HCT116 (cell line): ENCODE measurements around the gene PTGER1. TPM values are rescaled to one million over a fixed set of nuclear protein-coding genes. Genes with fewer than 3 reads are reported as not detected.

Experiments used
- ATAC-seq: fragments of 200-7000 bp; cut with Tn5 transposase; 2 replicates; pipeline ENCODE4 v1.9.1; 2020; ENCODE audit warnings: mild to moderate bottlenecking, moderate library complexity
- BruUV-seq: library from RNA; stranded (reverse); fragments of 400-500 nt; replicated peaks from 2 replicates; lab custom pipeline; 2021; lab: Mats Ljungman, UMichigan
- CTCF ChIA-PET: fragments of 300-600 bp; sonication (Branson Sonifier 250); formaldehyde crosslinking; loops from one replicate; lab custom pipeline; 2021; ENCODE audit warnings: antibody characterized with exemption; lab: Charles Lee
- POLR2A ChIA-PET: fragments of 300-600, 350-600 bp; sonication (Branson Sonifier 250); formaldehyde crosslinking; loops from one replicate; lab custom pipeline; 2021; ENCODE audit warnings: antibody characterized with exemption; lab: Charles Lee
- RAD21 ChIA-PET, 2 experiments: fragments of 300-600 bp; sonication (Branson Sonifier 250); formaldehyde crosslinking; loops; one replicate each; lab custom pipeline; 2023; ENCODE audit warnings: low total read pairs in 2 of 2; ENCODE audit not compliant: uncharacterized antibody in 2 of 2, unreplicated experiment in 2 of 2, low non-redundant PET in 1 of 2; lab: Charles Lee
- DNase-seq: peaks from one replicate; pipeline ENCODE4 v3.0.0-alpha.2; 2010; ENCODE audit warnings: low read depth, low spot score
- H2AFZ ChIP-seq: fragments of 200-600 bp; shearing (Covaris generic), sonication (generic); 2 replicates; pipeline ENCODE4 v1.6.1; 2017; ENCODE audit warnings: low read depth, mixed run types, mixed read lengths, antibody characterized with exemption, low read length; ENCODE audit not compliant: poor library complexity, severe bottlenecking
- H3K27ac ChIP-seq: 2 replicates; pipeline ENCODE4 v1.5.1; 2012; ENCODE audit warnings: low read depth, low read length
- H3K27me3 ChIP-seq: fragments of 200-600 bp; sonication (generic); 2 replicates; pipeline ENCODE4 v1.6.1; 2016; ENCODE audit warnings: mixed run types, low read length, mixed read lengths; ENCODE audit not compliant: insufficient read depth
- H3K36me3 ChIP-seq, 2 experiments: fragments of 200-500 bp in 1 of 2; fragments of 200-600 bp in 1 of 2; sonication (Bioruptor generic) in 1 of 2; sonication (generic) in 1 of 2; 2 replicates each; pipeline versions ENCODE4 v1.5.1 to v1.6.1; 2014 to 2016; ENCODE audit warnings: low read length in 2 of 2, inconsistent platforms in 1 of 2, mixed read lengths in 1 of 2, mixed run types in 1 of 2; ENCODE audit not compliant: insufficient read depth in 2 of 2, control insufficient read depth in 1 of 2
- H3K4me1 ChIP-seq, 2 experiments: fragments of 200-600 bp in 1 of 2; sonication (generic) in 1 of 2; 2 replicates each; pipeline versions ENCODE4 v1.5.1 to v1.6.1; 2012 to 2017; ENCODE audit warnings: low read length in 2 of 2, inconsistent platforms in 1 of 2, mild to moderate bottlenecking in 1 of 2, mixed read lengths in 1 of 2, mixed run types in 1 of 2, moderate library complexity in 1 of 2; ENCODE audit not compliant: insufficient read depth in 2 of 2, control insufficient read depth in 1 of 2
- H3K4me2 ChIP-seq: fragments of 200-600 bp; sonication (generic); 2 replicates; pipeline ENCODE4 v1.6.1; 2017; ENCODE audit warnings: mixed run types, low read length, mixed read lengths
- H3K4me3 ChIP-seq, 2 experiments: fragments of 200-600 bp in 1 of 2; sonication (generic) in 1 of 2; replicated peaks in 1 of 2; 2 replicates each; pipeline ENCODE4 v1.5.1; 2011 to 2016; ENCODE audit warnings: low read length in 2 of 2, control low read depth in 1 of 2, low read depth in 1 of 2, mild to moderate bottlenecking in 1 of 2, mixed read lengths in 1 of 2, mixed run types in 1 of 2
- H3K79me2 ChIP-seq: fragments of 200-600 bp; sonication (generic); 2 replicates; pipeline ENCODE4 v1.6.1; 2017; ENCODE audit warnings: mild to moderate bottlenecking, mixed run types, low read length, moderate library complexity, mixed read lengths; ENCODE audit not compliant: insufficient read depth
- H3K9ac ChIP-seq: fragments of 200-600 bp; sonication (generic); 2 replicates; pipeline ENCODE4 v1.6.1; 2016; ENCODE audit warnings: low read length, mixed read lengths
- H3K9me2 ChIP-seq: fragments of 200-600 bp; sonication (generic), shearing (Covaris generic); 2 replicates; pipeline ENCODE4 v1.6.1; 2017; ENCODE audit warnings: mixed run types, mild to moderate bottlenecking, moderate library complexity; ENCODE audit not compliant: insufficient read depth
- H3K9me3 ChIP-seq, 2 experiments: fragments of 200-500 bp in 1 of 2; fragments of 200-600 bp in 1 of 2; sonication (Bioruptor generic) in 1 of 2; sonication (generic) in 1 of 2; 2 replicates each; pipeline ENCODE4 v1.6.1; 2014 to 2017; ENCODE audit warnings: low read length in 2 of 2, mixed read lengths in 2 of 2, inconsistent platforms in 1 of 2, low read depth in 1 of 2, mild to moderate bottlenecking in 1 of 2, mixed run types in 1 of 2, moderate library complexity in 1 of 2; ENCODE audit not compliant: control insufficient read depth in 1 of 2, insufficient read depth in 1 of 2
- H4K20me1 ChIP-seq: fragments of 200-600 bp; sonication (generic), shearing (Covaris generic); 2 replicates; pipeline ENCODE4 v1.6.1; 2017; ENCODE audit warnings: mixed run types, mild to moderate bottlenecking, moderate library complexity; ENCODE audit not compliant: insufficient read depth
- CBX3 ChIP-seq: IDR thresholded peaks from 2 replicates; pipeline ENCODE4 v1.6.1; 2012; ENCODE audit warnings: low read depth
- CTCF ChIP-seq, 3 experiments: fragments of 200-600 bp in 1 of 3; sonication (generic) in 1 of 3; IDR thresholded peaks in 2 of 3; conservative IDR thresholded peaks in 1 of 3; 2 replicates each; pipeline ENCODE4 v1.5.1; 2012 to 2017; ENCODE audit warnings: low read depth in 2 of 3, low read length in 2 of 3, antibody characterized with exemption in 1 of 3, borderline replicate concordance in 1 of 3, control low read depth in 1 of 3, mild to moderate bottlenecking in 1 of 3, mixed read lengths in 1 of 3, mixed run types in 1 of 3, moderate library complexity in 1 of 3; ENCODE audit not compliant: insufficient read depth in 1 of 3
- EGR1 ChIP-seq: IDR thresholded peaks from 2 replicates; pipeline ENCODE4 v1.6.1; 2012; ENCODE audit warnings: low read depth
- EZH2 ChIP-seq: fragments of 200-600 bp; sonication (generic); IDR thresholded peaks from 2 replicates; pipeline ENCODE4 v1.6.1; 2017; ENCODE audit warnings: antibody characterized with exemption, mixed run types
- EZH2phosphoT487 ChIP-seq: fragments of 200-600 bp; IDR thresholded peaks from 2 replicates; pipeline ENCODE4 v1.6.1; 2018; ENCODE audit warnings: antibody characterized with exemption, borderline replicate concordance
- MAX ChIP-seq: IDR thresholded peaks from 2 replicates; pipeline ENCODE4 v1.6.1; 2012
- SP1 ChIP-seq: IDR thresholded peaks from 2 replicates; pipeline ENCODE4 v1.6.1; 2012; ENCODE audit warnings: low read depth
- ZBTB33 ChIP-seq: IDR thresholded peaks from 2 replicates; pipeline ENCODE4 v1.6.1; 2011; ENCODE audit warnings: mild to moderate bottlenecking, low read length, moderate library complexity; ENCODE audit not compliant: insufficient replicate concordance; ENCODE audit errors: extremely low read depth
- ZFX ChIP-seq: fragments of 450-650 bp; IDR thresholded peaks from 2 replicates; pipeline ENCODE4 v1.6.1; 2017
- ZNF274 ChIP-seq: fragments of 200-500 bp; sonication (Bioruptor generic); IDR thresholded peaks from 2 replicates; pipeline ENCODE4 v1.6.1; 2014; ENCODE audit warnings: mild to moderate bottlenecking, low read depth, low read length, inconsistent platforms
- intact Hi-C: fragments of 100-400 bp; cut with micrococcal nuclease; formaldehyde crosslinking; loops from 2 replicates; pipeline ENCODE4 v1.10.0; 2022
- total RNA-seq: library from RNA; stranded (reverse); gene quantifications from one replicate; pipeline ENCODE4 v1.2.1, GENCODE V29; 2021; ENCODE audit not compliant: unreplicated experiment

Gene PTGER1
- total RNA-seq, 1 experiment from 2014 or later = 1.1 TPM

DNA sequence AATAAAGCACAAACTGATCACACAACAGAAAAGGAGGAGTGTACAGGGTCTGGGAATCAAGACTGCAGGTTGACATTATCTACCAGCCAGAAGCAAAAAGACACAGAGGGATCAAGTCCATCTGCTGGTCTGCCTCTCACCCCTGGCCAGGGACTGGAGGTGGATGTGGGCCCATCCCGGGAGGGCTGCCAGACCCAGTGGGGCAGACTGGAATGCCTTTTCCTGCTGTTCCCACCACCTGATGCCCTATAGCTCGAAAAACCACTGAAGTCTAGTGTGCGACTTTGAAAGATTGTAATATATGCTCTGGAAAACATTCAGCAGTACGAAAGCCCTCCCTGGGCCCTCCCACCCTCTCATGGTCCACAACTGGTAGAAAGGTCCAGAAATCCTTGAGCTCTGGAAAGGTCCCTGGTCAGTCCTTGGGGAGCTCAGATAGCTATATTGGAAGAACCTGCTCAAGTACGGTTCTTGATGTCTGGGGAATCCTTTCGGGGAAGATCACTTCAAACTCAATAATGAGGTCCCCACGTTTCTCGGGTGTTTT, 40.4 kb upstream of the PTGER1 start (continued):
- no peak for TF ChIP-seq CTCF (IDR thresholded peaks at IDR 0.05 in 2 of 3, conservative IDR thresholded peaks at IDR 0.05 in 1 of 3; ENCODE audit: borderline replicate concordance in 1 of 3, insufficient read depth in 1 of 3, low read depth in 2 of 3, low read length in 2 of 3)
- TF ChIP-seq ZFX = no peak
- no peak for TF ChIP-seq EZH2
- TF ChIP-seq EZH2phosphoT487 = no peak
- no peak for TF ChIP-seq CBX3
- TF ChIP-seq MAX = no peak

GRCh38 chr19:14514215-14514863, 39.2 kb upstream of the PTGER1 start:
- no TSS peak for BruUV-seq
- Histone ChIP-seq H3K9ac (no peak overlapping the region), H3K27me3 (no peaks in the 10 kb centered on the region), H3K4me3 (no peak overlapping the region), H3K4me2 (no peak overlapping the region), H3K9me2 (no peaks in the 10 kb centered on the region), H2AFZ (no peak overlapping the region), H3K27ac (peak overlapping the region; percentile 28), H3K4me1 (peaks cover 49 to 83% of the 10 kb centered on the region in 2 experiments), H3K36me3 (peaks cover 7 to 30% of the 10 kb centered on the region in 2 experiments; a peak in 3 of 4 replicates), H3K9me3 (no peaks in the 10 kb centered on the region), H3K79me2 (peaks cover 44% of the 10 kb centered on the region), H4K20me1 (peaks cover 38% of the 10 kb centered on the region; the same call in 1 of the 2 replicates)
- ATAC-seq (no peak), DNase-seq (no peak)
- ChIA-PET POLR2A (interaction anchor here (0.6 to 2.0 kb wide), 5 partner anchors 12 to 619 kb away, joined by 3 to 5 read pairs (median 4); partner anchors contain the start of gene GIPC1), RAD21 (no interaction called here), CTCF (no interaction called here)
- TF ChIP-seq EZH2 = no peak
- no peak for TF ChIP-seq ZBTB33
- TF ChIP-seq ZNF274 = no peak
- TF ChIP-seq EGR1 = no peak
- no peak for TF ChIP-seq SP1
- intact Hi-C loops = no loop called here
